Astrocyte of the spinal cord (primary cell): Measurements from ENCODE around the gene RFC3.

Experiments
- DNase-seq: peaks from one replicate; pipeline ENCODE4 v3.0.0; 2011; ENCODE audit warnings: low read depth, low spot score
- H3K4me3 ChIP-seq: 2 replicates; pipeline ENCODE4 v1.5.1; 2011; ENCODE audit warnings: low read depth, mild to moderate bottlenecking, low read length, moderate library complexity
- in situ Hi-C: cut with HindIII; loops from 2 replicates; pipeline ENCODE4 v1.10.0; 2017; ENCODE audit warnings: low sequenced_read_pairs
- TF ChIP-seq, protein P1 (sequence below): IDR thresholded peaks from 2 replicates; pipeline ENCODE4 v1.5.1; 2012; ENCODE audit warnings: low read depth, mild to moderate bottlenecking, low read length, inconsistent platforms

Gene RFC3

GRCh38 chr13:33860526-33860925 lies 42.6 kb downstream of the RFC3 start:
- in situ Hi-C loops, result no loop called here
- TF ChIP-seq, protein P1, sequence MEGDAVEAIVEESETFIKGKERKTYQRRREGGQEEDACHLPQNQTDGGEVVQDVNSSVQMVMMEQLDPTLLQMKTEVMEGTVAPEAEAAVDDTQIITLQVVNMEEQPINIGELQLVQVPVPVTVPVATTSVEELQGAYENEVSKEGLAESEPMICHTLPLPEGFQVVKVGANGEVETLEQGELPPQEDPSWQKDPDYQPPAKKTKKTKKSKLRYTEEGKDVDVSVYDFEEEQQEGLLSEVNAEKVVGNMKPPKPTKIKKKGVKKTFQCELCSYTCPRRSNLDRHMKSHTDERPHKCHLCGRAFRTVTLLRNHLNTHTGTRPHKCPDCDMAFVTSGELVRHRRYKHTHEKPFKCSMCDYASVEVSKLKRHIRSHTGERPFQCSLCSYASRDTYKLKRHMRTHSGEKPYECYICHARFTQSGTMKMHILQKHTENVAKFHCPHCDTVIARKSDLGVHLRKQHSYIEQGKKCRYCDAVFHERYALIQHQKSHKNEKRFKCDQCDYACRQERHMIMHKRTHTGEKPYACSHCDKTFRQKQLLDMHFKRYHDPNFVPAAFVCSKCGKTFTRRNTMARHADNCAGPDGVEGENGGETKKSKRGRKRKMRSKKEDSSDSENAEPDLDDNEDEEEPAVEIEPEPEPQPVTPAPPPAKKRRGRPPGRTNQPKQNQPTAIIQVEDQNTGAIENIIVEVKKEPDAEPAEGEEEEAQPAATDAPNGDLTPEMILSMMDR, result no peak
- no peak overlapping the region for H3K4me3 ChIP-seq
- DNase-seq, result no peak

GRCh38 chr13:33862016-33862415 lies 44.1 kb downstream of the RFC3 start:
- TF ChIP-seq, protein P1, result no peak
- in situ Hi-C loops, result no loop called here
- no peak for DNase-seq
- H3K4me3 ChIP-seq, result no peak overlapping the region

GRCh38 chr13:33863188-33863789 lies 45.3 kb downstream of the RFC3 start:
- DNase-seq, result no peak
- H3K4me3 ChIP-seq, result no peak overlapping the region
- TF ChIP-seq, protein P1, result no peak
- in situ Hi-C loops, result no loop called here

GRCh38 chr13:33865945-33866344 lies 48.0 kb downstream of the RFC3 start:
- in situ Hi-C loops, result no loop called here
- no peak for DNase-seq
- TF ChIP-seq, protein P1, result no peak
- no peak overlapping the region for H3K4me3 ChIP-seq

DNA sequence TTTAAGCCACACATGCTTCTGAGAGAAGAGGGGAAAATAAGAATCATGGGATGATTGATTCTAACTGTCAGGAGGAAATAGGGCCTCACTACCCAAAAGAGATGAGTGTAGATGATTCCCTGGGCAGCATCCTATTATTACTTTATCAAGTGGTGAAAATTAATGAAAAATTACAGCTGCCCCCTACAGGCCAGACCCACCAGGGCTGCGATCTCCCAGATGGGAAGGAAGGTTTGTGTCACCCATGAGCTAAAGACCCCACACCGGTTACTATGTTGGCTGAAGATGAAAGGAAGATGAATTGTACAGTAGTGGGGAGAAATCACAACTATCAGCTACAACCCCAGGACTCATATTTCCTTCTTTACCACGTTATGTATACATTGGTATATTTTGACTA lies 49.5 kb downstream of the RFC3 start:
- no peak overlapping the region for H3K4me3 ChIP-seq
- no peak for DNase-seq
- TF ChIP-seq, protein P1, result peak; percentile 27
- in situ Hi-C loops, result no loop called here

- in situ Hi-C loops, result no loop called here
- H3K4me3 ChIP-seq, result no peak overlapping the region
- DNase-seq, result no peak
- TF ChIP-seq, protein P1, result no peak
These were observed 50.5 kb downstream of the RFC3 start for GRCh38 chr13:33868343-33868994.
